ENCODE measurements around the gene TWNK.

The TWNK gene

GRCh38 chr10:100986952-100987684 is at the start of gene TWNK, which contains the start of gene MRPL43:
Gene TWNK, plus strand, starts transcription at chr10:100987543. Its CDS starts 668 bp downstream, at chr10:100988211.
Gene MRPL43, minus strand, starts transcription at chr10:100987497. Its CDS starts 54 bp downstream, at chr10:100987443.
- peak; percentile 67 to 75 for DNase-seq (ENCODE audit: low read depth in 1 of 2, low spot score in 1 of 2)

GRCh38 chr10:100939763-100940344 is 47.5 kb upstream of the TWNK start:
- DNase-seq (ENCODE audit: low read depth in 1 of 2, low spot score in 1 of 2), result no peak

- DNase-seq (ENCODE audit: low read depth in 1 of 2, low spot score in 1 of 2), result no peak
Measured at GRCh38 chr10:100942229-100942628, 45.1 kb upstream of the TWNK start.

- DNase-seq (ENCODE audit: low read depth in 1 of 2, low spot score in 1 of 2), result no peak
Measured at GRCh38 chr10:100943508-100943907, 43.8 kb upstream of the TWNK start.

- no peak for DNase-seq (ENCODE audit: low read depth in 1 of 2, low spot score in 1 of 2)
Measured at GRCh38 chr10:100945754-100946153, 41.6 kb upstream of the TWNK start.

GRCh38 chr10:100948916-100949315 is 38.4 kb upstream of the TWNK start:
- no peak for DNase-seq (ENCODE audit: low read depth in 1 of 2, low spot score in 1 of 2)

GRCh38 chr10:100960251-100960650 is 27.1 kb upstream of the TWNK start:
- DNase-seq (ENCODE audit: low read depth in 1 of 2, low spot score in 1 of 2), result no peak

GRCh38 chr10:100962351-100963080 is 24.8 kb upstream of the TWNK start:
- DNase-seq (ENCODE audit: low read depth in 1 of 2, low spot score in 1 of 2), result no peak

GRCh38 chr10:100963826-100964225 is 23.5 kb upstream of the TWNK start:
- DNase-seq (ENCODE audit: low read depth in 1 of 2, low spot score in 1 of 2), result no peak

GRCh38 chr10:100965820-100966219 is 21.5 kb upstream of the TWNK start:
- no peak for DNase-seq (ENCODE audit: low read depth in 1 of 2, low spot score in 1 of 2)

- DNase-seq (ENCODE audit: low read depth in 1 of 2, low spot score in 1 of 2), result no peak
Measured at GRCh38 chr10:100966887-100967286, 20.5 kb upstream of the TWNK start.

- DNase-seq (ENCODE audit: low read depth in 1 of 2, low spot score in 1 of 2), result no peak
Measured at GRCh38 chr10:100967332-100967731, 20.0 kb upstream of the TWNK start.

- no peak for DNase-seq (ENCODE audit: low read depth in 1 of 2, low spot score in 1 of 2)
Measured at GRCh38 chr10:100968062-100968736, 19.1 kb upstream of the TWNK start.

- DNase-seq (ENCODE audit: low read depth in 1 of 2, low spot score in 1 of 2), result no peak
Measured at GRCh38 chr10:100968863-100969186, 18.5 kb upstream of the TWNK start.

- peak in 1 of 2 donors; percentile 13 for DNase-seq (ENCODE audit: low read depth in 1 of 2, low spot score in 1 of 2)
Measured at GRCh38 chr10:100969187-100970075, 17.9 kb upstream of the TWNK start, which contains the start of gene SEMA4G. Gene SEMA4G, plus strand, starts transcription at chr10:100969504. Its CDS starts 3,409 bp downstream, at chr10:100972913.

- DNase-seq (ENCODE audit: low read depth in 1 of 2, low spot score in 1 of 2), result no peak
Measured at GRCh38 chr10:100970076-100970913, 17.0 kb upstream of the TWNK start.

- no peak for DNase-seq (ENCODE audit: low read depth in 1 of 2, low spot score in 1 of 2)
Measured at GRCh38 chr10:100970914-100971811, 16.2 kb upstream of the TWNK start.

GRCh38 chr10:100972115-100972903 is 15.0 kb upstream of the TWNK start:
- DNase-seq (ENCODE audit: low read depth in 1 of 2, low spot score in 1 of 2), result no peak

All from activated T-helper 1 cell treated with anti-CD3 and anti-CD28 coated beads, Interleukin-2, amount 50 U/mL, for 16 hours (primary cell).